GM12874 (cell line): ENCODE data around the gene C13orf42.
A peak's percentile ranks its signal among the peaks of the same experiment; 100 is the strongest.

ENCODE experiments used
- TF ChIP-seq, protein P1 (sequence below): IDR thresholded peaks from 2 replicates; pipeline ENCODE4 v1.5.1; 2011; ENCODE audit warnings: low read depth, mild to moderate bottlenecking, control low read depth, low read length, moderate library complexity; ENCODE audit not compliant: insufficient read depth

C13orf42 gene

GRCh38 chr13:51070005-51070649 lies 40.9 kb downstream of the C13orf42 start:
- TF ChIP-seq, protein P1, sequence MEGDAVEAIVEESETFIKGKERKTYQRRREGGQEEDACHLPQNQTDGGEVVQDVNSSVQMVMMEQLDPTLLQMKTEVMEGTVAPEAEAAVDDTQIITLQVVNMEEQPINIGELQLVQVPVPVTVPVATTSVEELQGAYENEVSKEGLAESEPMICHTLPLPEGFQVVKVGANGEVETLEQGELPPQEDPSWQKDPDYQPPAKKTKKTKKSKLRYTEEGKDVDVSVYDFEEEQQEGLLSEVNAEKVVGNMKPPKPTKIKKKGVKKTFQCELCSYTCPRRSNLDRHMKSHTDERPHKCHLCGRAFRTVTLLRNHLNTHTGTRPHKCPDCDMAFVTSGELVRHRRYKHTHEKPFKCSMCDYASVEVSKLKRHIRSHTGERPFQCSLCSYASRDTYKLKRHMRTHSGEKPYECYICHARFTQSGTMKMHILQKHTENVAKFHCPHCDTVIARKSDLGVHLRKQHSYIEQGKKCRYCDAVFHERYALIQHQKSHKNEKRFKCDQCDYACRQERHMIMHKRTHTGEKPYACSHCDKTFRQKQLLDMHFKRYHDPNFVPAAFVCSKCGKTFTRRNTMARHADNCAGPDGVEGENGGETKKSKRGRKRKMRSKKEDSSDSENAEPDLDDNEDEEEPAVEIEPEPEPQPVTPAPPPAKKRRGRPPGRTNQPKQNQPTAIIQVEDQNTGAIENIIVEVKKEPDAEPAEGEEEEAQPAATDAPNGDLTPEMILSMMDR = peak; percentile 93

DNA sequence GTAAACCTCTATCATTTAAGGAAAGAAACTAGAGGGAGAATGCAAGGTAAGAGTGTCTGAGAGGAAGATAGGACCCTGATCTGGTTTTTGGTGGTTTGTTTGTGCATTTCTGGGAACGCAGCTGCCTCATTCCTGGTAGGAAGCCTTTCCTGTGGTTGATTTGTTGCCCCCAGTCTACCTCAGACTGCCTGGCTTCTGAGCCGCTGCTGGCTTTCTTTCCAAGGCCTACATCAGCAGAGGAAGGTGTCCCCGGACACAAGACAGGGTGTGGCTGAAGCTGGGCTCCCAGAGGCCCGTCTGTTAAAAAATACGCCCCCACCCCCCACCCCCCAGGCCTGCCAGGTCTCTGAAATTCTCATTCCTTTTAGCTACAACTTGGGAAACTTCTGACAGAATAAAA lies 42.6 kb downstream of the C13orf42 start:
- TF ChIP-seq, protein P1 = no peak

DNA sequence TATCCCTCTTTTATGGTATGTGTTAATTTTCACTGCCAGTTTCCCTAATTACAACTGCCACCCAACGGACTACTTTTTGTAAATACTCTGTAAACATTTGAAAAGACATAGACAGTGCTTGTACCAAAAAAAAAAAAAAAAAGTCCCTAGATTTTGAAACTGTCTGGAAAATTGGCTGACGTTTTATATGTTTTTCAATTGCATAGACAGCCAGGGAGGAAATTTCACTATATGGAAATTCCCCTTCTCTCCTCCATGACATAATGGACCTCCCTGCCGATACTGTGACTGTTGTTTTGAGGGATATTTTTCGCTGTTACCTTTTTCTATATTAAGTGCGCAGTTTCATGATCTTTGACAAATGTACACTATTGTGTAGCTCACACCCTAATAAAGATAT lies 43.4 kb downstream of the C13orf42 start:
- TF ChIP-seq, protein P1 = no peak

GRCh38 chr13:51067210-51067701 lies 43.8 kb downstream of the C13orf42 start:
- TF ChIP-seq, protein P1 = no peak

DNA sequence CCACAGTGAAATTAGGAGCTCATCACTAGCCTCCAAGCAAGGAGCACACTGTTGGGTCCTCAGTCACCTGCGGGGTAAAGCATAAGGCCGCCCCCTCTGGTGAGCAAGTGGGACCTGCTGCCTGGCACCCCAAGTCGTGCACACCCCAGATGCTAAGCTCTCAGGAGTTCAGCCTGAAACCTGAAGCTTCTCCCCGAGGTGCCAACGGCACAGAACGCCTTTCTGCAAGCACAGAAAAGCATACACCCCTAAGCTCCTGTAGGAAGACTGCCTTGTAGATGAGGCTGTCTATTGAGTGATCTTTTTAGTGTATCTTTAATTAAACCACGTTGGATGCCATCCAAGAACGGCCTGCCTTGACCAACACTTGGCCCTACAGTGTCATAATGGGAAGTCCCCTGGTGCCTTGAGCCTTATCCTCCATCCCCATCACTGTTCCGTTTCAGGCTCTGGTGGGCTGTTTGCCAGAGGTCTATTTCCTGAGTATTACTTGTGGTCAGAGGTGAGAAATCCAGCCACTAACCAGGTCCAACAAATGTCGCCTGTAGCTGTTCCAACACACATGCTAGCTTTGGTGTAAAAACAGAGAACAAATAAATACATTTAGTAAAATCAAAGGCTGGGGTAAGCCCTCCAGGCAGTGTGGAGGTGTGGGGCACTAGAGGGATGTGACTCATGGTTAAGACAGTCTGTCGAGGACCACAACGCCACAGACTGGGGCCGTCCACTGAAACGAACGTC lies 44.8 kb downstream of the C13orf42 start:
- TF ChIP-seq, protein P1 = no peak

DNA sequence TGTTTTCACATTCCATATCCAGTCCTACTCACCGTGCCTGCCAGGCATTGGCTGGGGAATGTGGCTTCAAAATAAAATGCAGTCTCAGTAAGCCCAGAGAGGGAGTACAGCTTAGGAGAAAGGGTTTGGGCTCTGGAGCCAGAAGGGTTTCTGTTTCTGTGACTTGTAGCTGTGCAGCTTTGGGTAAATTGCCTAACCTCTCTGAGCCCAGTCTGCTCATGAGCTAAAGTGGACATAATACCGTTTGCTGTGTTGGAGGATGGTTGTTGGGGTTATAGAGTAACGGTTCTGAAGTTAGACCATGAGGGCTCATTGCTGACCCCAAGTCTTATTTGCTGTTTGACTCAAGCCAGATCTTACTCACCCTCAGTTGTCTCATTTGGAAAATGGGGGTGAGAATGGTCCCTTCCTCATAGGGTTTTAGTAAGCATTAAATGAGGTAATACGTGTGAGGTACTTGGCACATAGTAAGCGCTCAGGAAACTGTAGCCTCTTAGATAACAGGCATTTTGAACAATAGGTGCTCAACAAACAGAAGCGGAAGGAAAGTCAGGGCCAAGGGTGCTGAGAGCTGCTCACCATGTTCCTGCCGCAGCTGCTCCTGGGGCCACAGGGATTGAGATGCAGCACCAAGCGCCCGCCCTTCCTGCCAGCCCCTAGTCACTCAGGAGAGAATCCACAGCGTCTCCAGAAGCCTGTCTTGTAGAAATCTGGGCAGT lies 45.5 kb downstream of the C13orf42 start:
- TF ChIP-seq, protein P1 = no peak

DNA sequence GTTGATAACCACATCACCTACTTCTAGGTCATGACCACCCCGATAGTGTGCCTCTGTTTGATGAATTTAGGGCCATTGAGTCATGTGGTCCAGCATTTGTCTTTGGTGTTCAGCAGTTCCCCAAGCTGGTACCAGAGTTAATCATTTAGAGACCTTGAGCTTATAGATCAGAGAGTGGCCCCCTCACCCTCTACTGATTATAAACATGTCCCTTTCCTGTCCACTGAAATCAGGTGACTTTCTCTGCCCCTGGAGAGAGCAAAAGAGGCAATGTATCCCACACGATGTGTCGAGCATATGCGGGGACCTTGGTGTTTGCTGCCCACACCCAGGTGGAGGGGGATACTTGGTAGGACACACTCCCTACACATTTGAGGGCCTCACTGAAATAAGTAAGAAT lies 46.3 kb downstream of the C13orf42 start:
- TF ChIP-seq, protein P1 = no peak
